Muscle of leg (tissue), 11 donors: Measurements from ENCODE around the gene EXOC7. TPM values are rescaled to one million over a fixed set of nuclear protein-coding genes. Genes with fewer than 3 reads are reported as not detected.
"Not testable (repeated sequence)": the region's sequence is repeated elsewhere in the genome, so short reads cannot be mapped to it uniquely, and the experiment has no call there.

Experiments
- DNase-seq: peaks from one replicate; pipeline ENCODE4 v3.0.0; 2013
- H3K27ac ChIP-seq: one replicate; pipeline ENCODE4 v1.5.1; 2013; ENCODE audit warnings: mild to moderate bottlenecking, low read length, control low read depth
- H3K27me3 ChIP-seq: one replicate; pipeline ENCODE4 v1.6.1; 2013; ENCODE audit warnings: low read length; ENCODE audit not compliant: control insufficient read depth, insufficient read depth
- H3K36me3 ChIP-seq: one replicate; pipeline ENCODE4 v1.6.1; 2013; ENCODE audit warnings: low read length; ENCODE audit not compliant: control insufficient read depth, insufficient read depth
- H3K4me1 ChIP-seq: one replicate; pipeline ENCODE4 v1.6.1; 2013; ENCODE audit warnings: low read length; ENCODE audit not compliant: control insufficient read depth, insufficient read depth
- H3K4me3 ChIP-seq: one replicate; pipeline ENCODE4 v1.5.1; 2013; ENCODE audit warnings: low read length, control low read depth
- H3K9me3 ChIP-seq: replicated peaks from 2 replicates; pipeline ENCODE4 v1.6.1; 2013; ENCODE audit warnings: low read depth, low read length; ENCODE audit not compliant: control insufficient read depth
- WGBS: methylation state at CpG from one replicate; pipeline ENCODE4 v1.1.5; 2013; ENCODE audit warnings: missing lambda C conversion rate; ENCODE audit not compliant: insufficient coverage; 5-methylcytosine and 5-hydroxymethylcytosine counted together
- polyA plus RNA-seq, 8 donors: library from polyadenylated mRNA; unstranded; fragments of 120-200 nt; gene quantifications; one replicate each; pipeline versions ENCODE4 v1.2.1 to v1.2.3, GENCODE V29; 2013; ENCODE audit warnings: inconsistent platforms in 1 of 8, low replicate concordance in 1 of 8; ENCODE audit not compliant: insufficient read length in 8 of 8, insufficient read depth in 1 of 8
- total RNA-seq: library from RNA; stranded (reverse); fragments of 120-200 nt; gene quantifications from one replicate; pipeline ENCODE4 v1.2.4, GENCODE V29; 2013

Gene EXOC7
- total and polyA plus RNA-seq, 9 donors, result 62.3 to 87.7 (median 78.9) TPM

DNA sequence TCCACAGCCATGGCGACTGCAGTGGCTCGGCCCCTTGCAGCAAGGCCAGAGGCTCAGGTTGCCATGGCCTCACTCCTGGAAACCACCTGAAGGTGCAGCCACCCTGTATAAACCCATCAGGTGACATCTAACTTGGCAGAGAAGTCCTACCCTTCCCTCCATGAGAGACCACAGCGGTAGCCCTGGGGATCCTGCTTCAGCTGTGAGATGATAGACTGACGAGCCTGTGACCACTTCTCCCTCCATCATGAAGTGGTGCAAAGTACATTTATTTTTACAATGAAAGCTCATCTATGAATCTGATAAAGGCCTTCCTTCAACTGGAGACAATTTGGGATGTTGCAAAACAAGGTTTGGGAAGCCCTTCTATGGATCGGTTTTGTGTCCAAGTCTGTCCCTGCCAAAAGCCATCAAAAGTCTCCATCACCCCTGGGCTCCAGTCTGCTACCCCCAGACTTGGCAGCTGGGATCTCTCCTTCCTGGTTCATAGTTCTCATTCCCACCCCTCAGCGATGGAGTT, 22.8 kb downstream of the EXOC7 start:
- Histone ChIP-seq H3K4me1 (peaks cover 40% of the 10 kb centered on the region), H3K27me3 (peaks cover 49% of the 10 kb centered on the region), H3K9me3 (no peaks in the 10 kb centered on the region), H3K4me3 (no peak overlapping the region), H3K36me3 (peaks cover 37% of the 10 kb centered on the region), H3K27ac (no peak overlapping the region)
- 12% methylated on average over 3 of the region's 6 CpGs for WGBS
- no peak for DNase-seq

DNA sequence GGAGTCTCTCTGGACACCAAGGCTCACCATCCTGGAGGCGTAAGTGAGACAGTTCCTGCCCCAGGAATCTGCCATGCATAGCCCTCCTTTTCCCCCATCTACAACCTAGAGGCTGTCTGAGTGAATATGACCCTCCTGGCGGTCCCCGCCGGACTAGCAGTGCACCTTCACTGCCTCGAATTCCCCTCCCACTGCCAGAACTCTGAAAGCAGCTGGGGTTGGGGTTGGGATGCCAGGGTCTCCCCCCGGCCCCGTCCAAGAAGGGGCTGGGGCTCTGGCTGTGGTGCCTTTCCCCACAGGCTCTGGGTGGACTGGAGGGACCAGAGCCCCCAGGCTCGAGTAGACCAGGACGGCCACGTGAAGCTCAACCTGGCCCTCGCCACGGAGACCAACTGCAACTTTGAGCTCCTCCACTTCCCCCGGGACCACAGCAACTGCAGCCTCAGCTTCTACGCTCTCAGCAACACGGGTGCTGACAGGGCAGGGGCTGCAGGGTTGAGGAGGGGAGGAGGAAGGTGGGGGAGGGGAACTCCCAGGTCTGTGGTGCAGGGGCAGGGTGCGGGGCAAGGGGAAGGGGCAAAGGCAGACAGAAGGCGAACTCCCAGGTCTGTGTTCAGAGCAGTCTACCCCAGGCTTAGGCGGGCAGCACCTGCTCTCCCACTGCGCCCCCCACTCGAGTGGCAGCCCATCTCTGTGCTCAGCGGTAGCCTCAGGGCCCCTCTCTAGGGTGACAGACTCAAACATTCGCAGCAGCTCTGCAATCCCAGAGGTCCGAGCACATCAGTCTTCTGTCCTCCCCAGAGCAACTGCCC, 23.4 kb downstream of the EXOC7 start:
- no peak overlapping the region for H3K27ac ChIP-seq
- peaks cover 30% of the 10 kb centered on the region for H3K36me3 ChIP-seq
- 5% methylated on average over 15 of the region's 23 CpGs for WGBS
- no peaks in the 10 kb centered on the region for H3K9me3 ChIP-seq
- H3K4me1 ChIP-seq, result peaks cover 47% of the 10 kb centered on the region
- H3K27me3 ChIP-seq, result peaks cover 56% of the 10 kb centered on the region
- DNase-seq, result no peak
- no peak overlapping the region for H3K4me3 ChIP-seq

DNA sequence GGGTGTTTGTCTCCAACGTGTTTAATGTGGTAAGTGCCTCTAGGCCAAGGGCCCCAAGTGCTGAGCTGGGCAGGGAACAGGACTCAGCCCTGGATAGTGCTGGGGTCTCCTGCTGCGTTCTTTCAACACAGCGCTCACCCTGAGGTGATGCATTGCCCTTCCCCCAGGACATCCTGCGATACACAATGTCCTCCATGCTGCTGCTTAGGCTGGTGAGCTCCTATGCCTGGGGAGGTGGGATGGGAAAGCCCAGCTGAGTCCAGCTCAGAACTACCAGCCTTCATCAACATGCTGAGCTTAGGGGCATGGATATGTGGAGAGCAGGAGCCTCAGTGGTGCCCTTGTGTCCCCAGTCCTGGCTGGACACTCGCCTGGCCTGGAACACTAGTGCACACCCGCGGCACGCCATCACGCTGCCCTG, 24.0 kb downstream of the EXOC7 start:
- Histone ChIP-seq H3K9me3 (no peaks in the 10 kb centered on the region), H3K27me3 (peaks cover 62% of the 10 kb centered on the region), H3K4me1 (peaks cover 51% of the 10 kb centered on the region), H3K27ac (no peak overlapping the region), H3K36me3 (peaks cover 25% of the 10 kb centered on the region), H3K4me3 (no peak overlapping the region)
- no peak for DNase-seq
- WGBS, result 16% methylated on average over 6 of the region's 9 CpGs

DNA sequence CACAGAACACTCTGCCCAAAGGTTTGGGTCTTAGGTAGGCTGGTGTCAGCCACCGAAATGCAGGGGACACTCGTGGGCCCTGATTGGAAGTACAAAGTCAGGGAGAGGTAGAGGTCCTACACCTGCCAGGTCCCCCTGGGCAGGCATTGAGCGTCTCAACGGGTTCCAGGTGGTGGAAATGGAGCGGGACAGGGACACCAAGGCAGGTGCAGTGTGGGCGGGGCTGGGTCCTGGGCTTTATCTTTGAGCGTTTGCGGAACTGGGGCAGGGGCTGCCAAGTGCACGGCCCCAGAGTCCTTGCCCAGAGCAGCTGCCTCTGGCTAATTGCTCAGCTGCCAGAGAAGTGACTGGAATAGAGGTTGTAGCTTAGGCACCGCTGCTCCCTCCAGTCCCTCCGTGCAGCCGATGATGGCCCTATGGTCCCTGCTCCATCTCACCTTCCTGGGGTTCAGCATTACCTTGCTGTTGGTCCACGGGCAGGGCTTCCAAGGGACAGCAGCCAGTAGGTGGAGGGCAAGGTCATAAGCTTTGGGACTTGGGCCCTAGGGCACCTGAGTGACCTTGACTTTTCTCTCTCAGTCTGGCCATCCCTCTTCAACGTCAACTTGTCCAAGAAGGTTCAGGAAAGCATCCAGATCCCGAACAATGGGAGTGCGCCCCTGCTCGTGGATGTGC, 24.6 kb downstream of the EXOC7 start, which contains the start of gene ZACN:
ZACN (plus strand) TSS at position 323 of the 675 bp plus-strand sequence; CDS start at position 406, 83 bp downstream.
- peaks cover 67% of the 10 kb centered on the region for H3K27me3 ChIP-seq
- H3K4me3 ChIP-seq, result no peak within 1 kb of the TSS
- no peak within 1 kb of the TSS for H3K27ac ChIP-seq
- peaks cover 56% of the 10 kb centered on the region for H3K4me1 ChIP-seq
- WGBS, result 61% methylated on average over 15 of the region's 17 CpGs
- H3K36me3 ChIP-seq, result peaks cover 19% of the 10 kb centered on the region
- no peaks in the 10 kb centered on the region for H3K9me3 ChIP-seq
- no peak for DNase-seq

DNA sequence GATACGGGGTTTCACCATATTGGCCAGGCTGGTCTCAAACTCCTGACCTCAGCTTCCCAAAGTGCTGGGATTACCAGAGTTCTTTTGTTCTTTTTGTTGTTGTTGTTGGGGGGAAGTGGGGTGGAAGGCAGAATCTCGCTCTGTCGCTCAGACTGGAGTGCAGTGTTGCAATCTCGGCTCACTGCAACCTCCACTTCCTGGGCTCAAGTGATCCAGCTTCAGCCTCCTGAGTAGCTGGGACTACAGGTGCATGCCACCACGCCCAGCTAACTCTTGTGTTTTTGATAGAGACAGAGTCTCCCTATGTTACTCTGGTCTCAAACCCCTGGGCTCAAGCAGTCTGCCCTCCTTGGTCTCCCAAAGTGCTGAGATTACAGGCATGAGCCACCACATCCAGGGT, 25.2 kb downstream of the EXOC7 start:
- H3K4me1 ChIP-seq, result peaks cover 56% of the 10 kb centered on the region
- not testable (repeated sequence) for DNase-seq, H3K27ac ChIP-seq, H3K4me3 ChIP-seq, H3K9me3 ChIP-seq
- peaks cover 13% of the 10 kb centered on the region for H3K36me3 ChIP-seq
- H3K27me3 ChIP-seq, result peaks cover 74% of the 10 kb centered on the region
- WGBS, result 51% methylated on average over 4 of the region's 5 CpGs

DNA sequence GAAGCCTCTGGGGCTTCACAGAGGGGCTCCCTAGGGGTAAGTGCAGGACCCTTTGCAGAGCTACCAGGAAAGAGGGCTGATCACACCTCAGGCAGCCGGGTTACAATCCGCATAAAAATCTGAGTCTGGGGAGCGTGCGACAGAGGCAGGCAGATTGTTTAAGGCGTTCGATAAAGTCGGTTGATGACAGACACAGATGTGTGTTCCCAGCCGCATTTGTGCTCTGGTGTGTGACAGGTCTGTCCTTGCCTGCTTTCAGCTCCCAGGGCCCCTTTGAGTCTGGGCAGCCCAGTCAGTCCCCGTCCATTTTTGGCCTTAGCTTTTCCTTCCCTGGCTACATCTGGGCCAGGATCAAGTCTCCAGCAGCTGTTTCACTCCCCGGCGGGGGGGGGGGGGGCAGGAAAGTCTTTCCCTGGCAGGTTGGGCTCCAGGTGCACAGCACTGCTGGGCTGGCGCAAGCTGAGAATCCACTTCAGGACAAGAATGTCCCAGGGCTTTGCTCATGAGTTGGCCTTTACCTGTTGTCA, 25.9 kb downstream of the EXOC7 start:
- 5% methylated on average over 8 of the region's 12 CpGs for WGBS
- Histone ChIP-seq H3K27ac (no peak overlapping the region), H3K9me3 (no peaks in the 10 kb centered on the region), H3K36me3 (peaks cover 6% of the 10 kb centered on the region), H3K27me3 (peaks cover 75% of the 10 kb centered on the region), H3K4me3 (no peak overlapping the region), H3K4me1 (peaks cover 59% of the 10 kb centered on the region)
- no peak for DNase-seq

DNA sequence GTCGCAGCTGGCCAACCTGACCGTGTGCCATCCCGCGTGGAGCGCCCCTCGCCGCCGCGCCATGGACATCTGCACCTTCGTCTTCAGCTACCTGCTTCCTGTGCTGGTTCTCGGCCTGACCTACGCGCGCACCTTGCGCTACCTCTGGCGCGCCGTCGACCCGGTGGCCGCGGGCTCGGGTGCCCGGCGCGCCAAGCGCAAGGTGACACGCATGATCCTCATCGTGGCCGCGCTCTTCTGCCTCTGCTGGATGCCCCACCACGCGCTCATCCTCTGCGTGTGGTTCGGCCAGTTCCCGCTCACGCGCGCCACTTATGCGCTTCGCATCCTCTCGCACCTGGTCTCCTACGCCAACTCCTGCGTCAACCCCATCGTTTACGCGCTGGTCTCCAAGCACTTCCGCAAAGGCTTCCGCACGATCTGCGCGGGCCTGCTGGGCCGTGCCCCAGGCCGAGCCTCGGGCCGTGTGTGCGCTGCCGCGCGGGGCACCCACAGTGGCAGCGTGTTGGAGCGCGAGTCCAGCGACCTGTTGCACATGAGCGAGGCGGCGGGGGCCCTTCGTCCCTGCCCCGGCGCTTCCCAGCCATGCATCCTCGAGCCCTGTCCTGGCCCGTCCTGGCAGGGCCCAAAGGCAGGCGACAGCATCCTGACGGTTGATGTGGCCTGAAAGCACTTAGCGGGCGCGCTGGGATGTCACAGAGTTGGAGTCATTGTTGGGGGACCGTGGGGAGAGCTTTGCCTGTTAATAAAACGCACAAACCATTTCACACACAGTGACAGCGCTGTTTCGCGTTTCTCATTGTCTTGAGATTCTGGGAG, 26.6 kb downstream of the EXOC7 start:
- DNase-seq, result peak; percentile 43
- no peak overlapping the region for H3K4me3 ChIP-seq
- H3K27me3 ChIP-seq, result peaks cover 75% of the 10 kb centered on the region
- no peaks in the 10 kb centered on the region for H3K36me3 ChIP-seq
- WGBS, result 3% methylated on average over 76 of the region's 82 CpGs
- peaks cover 60% of the 10 kb centered on the region for H3K4me1 ChIP-seq
- H3K27ac ChIP-seq, result no peak overlapping the region
- H3K9me3 ChIP-seq, result no peaks in the 10 kb centered on the region

DNA sequence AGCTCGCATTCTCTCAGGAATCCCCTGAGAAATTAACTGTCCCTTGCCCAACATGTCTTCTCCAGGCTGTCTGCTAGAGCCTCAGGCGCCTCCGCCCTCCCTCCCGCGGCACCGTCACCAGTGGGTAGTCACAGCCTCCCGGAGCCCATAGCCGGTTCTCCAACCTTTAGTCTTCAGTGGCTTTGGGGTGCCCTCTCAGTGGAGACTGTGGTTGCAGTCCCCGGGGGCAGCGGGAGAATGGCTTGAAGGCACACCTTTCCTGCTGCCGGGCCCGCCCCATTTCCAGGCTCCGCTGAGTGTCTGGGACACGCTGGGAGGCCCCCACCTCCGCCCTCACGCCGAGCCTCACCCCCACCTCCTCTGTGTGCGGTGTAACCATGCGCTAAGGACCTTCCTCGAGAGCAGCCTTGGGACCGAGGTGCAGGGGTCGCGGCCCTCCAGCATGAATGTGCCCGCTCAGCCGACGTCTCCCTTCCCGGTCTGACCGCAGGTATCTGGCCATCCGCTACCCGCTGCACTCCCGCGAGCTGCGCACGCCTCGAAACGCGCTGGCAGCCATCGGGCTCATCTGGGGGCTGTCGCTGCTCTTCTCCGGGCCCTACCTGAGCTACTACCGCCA, 27.3 kb downstream of the EXOC7 start:
- WGBS, result 3% methylated on average over 36 of the region's 41 CpGs
- H3K4me3 ChIP-seq, result no peak overlapping the region

DNA sequence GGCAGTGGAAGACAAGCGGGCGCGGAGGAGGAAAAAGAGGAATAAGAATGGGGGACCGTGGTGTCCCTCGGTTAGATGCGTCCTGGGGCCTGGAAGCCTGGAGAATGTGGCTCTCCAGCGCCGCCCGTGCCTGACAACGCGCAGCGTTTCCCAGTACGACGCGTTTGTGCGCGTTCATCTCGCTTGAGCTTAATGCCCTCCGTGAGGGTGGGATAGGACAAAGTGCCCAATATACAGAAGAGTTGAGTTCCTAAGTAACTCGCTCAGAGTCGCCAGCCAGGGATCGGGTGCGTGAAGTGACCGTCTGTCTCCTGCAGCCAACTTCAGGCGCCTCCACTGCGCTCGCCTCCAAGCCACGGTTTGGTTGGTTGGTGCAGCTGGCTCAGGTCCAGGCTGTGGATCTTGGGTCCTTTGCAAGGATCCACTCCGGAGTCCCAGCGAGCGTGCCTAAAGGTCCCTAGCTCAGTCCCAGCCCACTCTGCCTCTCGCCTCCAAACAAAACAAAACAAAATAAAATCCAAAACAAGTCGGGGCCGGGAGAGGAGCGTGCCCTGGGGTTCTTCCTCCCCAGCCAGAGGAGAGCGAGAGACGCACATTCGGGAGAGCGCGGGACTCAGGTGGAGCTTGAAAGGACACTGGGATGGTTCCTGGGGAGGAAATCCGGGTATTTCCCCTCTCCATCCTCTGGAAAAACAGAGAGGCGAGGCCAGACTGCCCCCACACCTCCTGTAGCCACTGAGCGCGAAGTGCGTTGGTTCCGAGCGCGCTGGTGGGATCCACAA, 28.0 kb downstream of the EXOC7 start:
- Histone ChIP-seq H3K36me3 (no peaks in the 10 kb centered on the region), H3K4me3 (no peak overlapping the region), H3K27me3 (peaks cover 73% of the 10 kb centered on the region), H3K4me1 (peaks cover 62% of the 10 kb centered on the region), H3K9me3 (no peaks in the 10 kb centered on the region), H3K27ac (no peak overlapping the region)
- DNase-seq, result no peak
- 2% methylated on average over 34 of the region's 48 CpGs for WGBS

More for the DNA sequence above, 27.3 kb downstream of the EXOC7 start:
- H3K27ac ChIP-seq, result no peak overlapping the region
- no peaks in the 10 kb centered on the region for H3K9me3 ChIP-seq
- no peak for DNase-seq
- peaks cover 75% of the 10 kb centered on the region for H3K27me3 ChIP-seq
- no peaks in the 10 kb centered on the region for H3K36me3 ChIP-seq
- H3K4me1 ChIP-seq, result peaks cover 60% of the 10 kb centered on the region
